ENCODE results near the gene TSHZ2. TPM values are rescaled to one million over a fixed set of nuclear protein-coding genes. Genes with fewer than 3 reads are reported as not detected.

TSHZ2 gene
- total and polyA plus RNA-seq, 2 of the 4 experiments (the other 2 are of a cell fraction): under 0.01 to 0.02 TPM

- Histone ChIP-seq H2BK120ac (ENCODE audit: low read depth, low read length) (no peak overlapping the region), H3K9me3 (ENCODE audit: control insufficient read depth, insufficient read depth, low read length) (peaks cover 2% of the 10 kb centered on the region; the same call in 1 of the 2 replicates), H4K5ac (ENCODE audit: low read depth, low read length) (no peak overlapping the region), H2BK20ac (ENCODE audit: low read depth, low read length) (no peak overlapping the region), H4K20me1 (ENCODE audit: insufficient read depth, low read length) (no peaks in the 10 kb centered on the region), H3K9me1 (ENCODE audit: insufficient read depth, low read length) (no peaks in the 10 kb centered on the region), H3K27ac (ENCODE audit: insufficient read depth, low read length) (no peak overlapping the region), H3K23ac (ENCODE audit: low read depth, low read length) (no peak overlapping the region), H2AFZ (replicated peaks; ENCODE audit: low read length, poor library complexity) (no peak overlapping the region), H3K14ac (replicated peaks; ENCODE audit: low read depth, low read length) (no peak overlapping the region), H3K27me3 (ENCODE audit: control insufficient read depth, insufficient read depth, low read length) (no peaks in the 10 kb centered on the region), H3K4me2 (ENCODE audit: low read depth, low read length) (no peak overlapping the region), H2AK5ac (ENCODE audit: low read depth, low read length) (no peak overlapping the region), H3K79me1 (ENCODE audit: low read depth in 1 of 2, low read length in 2 of 2) (no peaks in the 10 kb centered on the region), H3K18ac (ENCODE audit: low read depth, low read length) (no peak overlapping the region), H2BK5ac (ENCODE audit: low read depth, low read length, poor library complexity, severe bottlenecking) (no peak overlapping the region), H3K4me1 (ENCODE audit: control insufficient read depth, insufficient read depth, low read length) (no peaks in the 10 kb centered on the region), H4K91ac (ENCODE audit: insufficient read depth, low read depth, low read length) (no peak overlapping the region), H4K8ac (ENCODE audit: low read depth in 2 of 2, low read length in 2 of 2) (no peak overlapping the region), H3K9ac (ENCODE audit: low read depth, low read length) (no peak overlapping the region), H3K56ac (ENCODE audit: extremely low read depth, insufficient read depth, low read length) (no peak overlapping the region), H3K36me3 (ENCODE audit: control insufficient read depth, insufficient read depth, low read length) (no peaks in the 10 kb centered on the region), H2AK9ac (replicated peaks; ENCODE audit: low read depth, low read length, poor library complexity) (no peak overlapping the region), H3K4ac (ENCODE audit: low read depth, low read length) (no peak overlapping the region), H3K4me3 (ENCODE audit: insufficient read depth, low read depth, low read length) (no peak overlapping the region), H2BK15ac (ENCODE audit: low read depth, low read length) (no peak overlapping the region)
- ATAC-seq (ENCODE audit: low read depth) (no peak), DNase-seq (no peak)
- ChIA-PET CTCF (no interaction called here), POLR2A (ENCODE audit: unreplicated experiment) (no interaction called here)
- dilution Hi-C loops (cut with HindIII; ENCODE audit: low sequenced_read_pairs, unreplicated experiment) (no loop called here), intact Hi-C loops (cut with micrococcal nuclease) (no loop called here), in situ Hi-C loops (cut with MboI; ENCODE audit: low sequenced_read_pairs) (no loop called here)
- TF ChIP-seq BHLHE40 (IDR thresholded peaks at IDR 0.05; ENCODE audit: low read depth, low read length): no peak
- TF ChIP-seq RAD21 (IDR thresholded peaks at IDR 0.05; ENCODE audit: low read length): no peak
- TF ChIP-seq MAZ (IDR thresholded peaks at IDR 0.05; ENCODE audit: borderline replicate concordance, low read depth, low read length): no peak
- no peak for TF ChIP-seq POLR2A (IDR thresholded peaks at IDR 0.05; ENCODE audit: low read depth, low read length)
- TF ChIP-seq NFE2L2 (IDR thresholded peaks at IDR 0.05; ENCODE audit: low read depth, low read length): no peak
- no peak for TF ChIP-seq CTCF (conservative IDR thresholded peaks at IDR 0.05; ENCODE audit: low read depth, low read length)
- no peak for TF ChIP-seq RCOR1 (IDR thresholded peaks at IDR 0.05; ENCODE audit: insufficient replicate concordance, low read length)
- BruUV-seq (replicated peaks): no TSS peak
- no CpG with 5 or more reads among the region's 8 CpGs for WGBS, 2 experiments (ENCODE audit: extremely low coverage in 2 of 2, insufficient read length in 1 of 2)
These were observed 99.7 kb downstream of the TSHZ2 start for GRCh38 chr20:53071833-53072232.

All from IMR-90 (cell line).